Lung (tissue), 12 donors: ENCODE results near the gene LENG8. TPM values are rescaled to one million over a fixed set of nuclear protein-coding genes. Genes with fewer than 3 reads are reported as not detected.

ENCODE experiments used
- ATAC-seq: fragments of 200-7000 bp; cut with Tn5 transposase; one replicate; pipeline ENCODE4 v1.9.1; 2020; ENCODE audit warnings: moderate number of reproducible peaks; ENCODE audit not compliant: insufficient read depth, low FRiP score
- DNase-seq, 3 donors: peaks; one replicate each; pipeline ENCODE4 v3.0.0-alpha.2; 2013 to 2017
- H3K27ac ChIP-seq, 2 donors: one replicate each; pipeline ENCODE4 v1.5.1; 2013; ENCODE audit warnings: mild to moderate bottlenecking in 2 of 2, moderate library complexity in 2 of 2, control low read depth in 1 of 2, inconsistent platforms in 1 of 2, low read depth in 1 of 2, low read length in 1 of 2
- H3K27me3 ChIP-seq, 3 donors: one replicate each; pipeline ENCODE4 v1.5.1; 2013; ENCODE audit warnings: low read length in 2 of 3; ENCODE audit not compliant: control insufficient read depth in 3 of 3, insufficient read depth in 3 of 3
- H3K36me3 ChIP-seq, 4 donors: one replicate each; pipeline ENCODE4 v1.5.1; 2013; ENCODE audit warnings: low read length in 4 of 4, mild to moderate bottlenecking in 1 of 4, moderate library complexity in 1 of 4; ENCODE audit not compliant: control insufficient read depth in 4 of 4, insufficient read depth in 4 of 4
- H3K4me1 ChIP-seq, 5 donors: one replicate each; pipeline ENCODE4 v1.5.1; 2013; ENCODE audit warnings: low read length in 5 of 5, mild to moderate bottlenecking in 2 of 5, moderate library complexity in 1 of 5; ENCODE audit not compliant: control insufficient read depth in 5 of 5, insufficient read depth in 5 of 5
- H3K4me3 ChIP-seq: one replicate; pipeline ENCODE4 v1.5.1; 2013; ENCODE audit warnings: mild to moderate bottlenecking, control low read depth, moderate library complexity
- H3K9ac ChIP-seq, 2 donors: one replicate each; pipeline ENCODE4 v1.5.1; 2013; ENCODE audit warnings: low read length in 2 of 2, control low read depth in 1 of 2; ENCODE audit not compliant: insufficient read depth in 1 of 2
- H3K9me3 ChIP-seq, 4 donors: one replicate each; pipeline ENCODE4 v1.5.1; 2013; ENCODE audit warnings: low read length in 3 of 4, mild to moderate bottlenecking in 1 of 4, moderate library complexity in 1 of 4; ENCODE audit not compliant: control insufficient read depth in 4 of 4, insufficient read depth in 3 of 4
- WGBS, 2 donors: extraction: QIAGEN DNeasy Blood & Tissue Kit; methylation state at CpG; one replicate each; pipeline ENCODE4 v1.1.7; 2013; 5-methylcytosine and 5-hydroxymethylcytosine counted together
- polyA plus RNA-seq, 2 donors: library from polyadenylated mRNA; stranded (reverse); fragments of 200-250 nt; gene quantifications; one replicate each; pipeline ENCODE4 v1.2.1, GENCODE V29; 2013
- total RNA-seq, 2 donors: library from RNA; depleted of rRNA in 1 of 2; stranded (reverse); fragments of >200 nt in 1 of 2; gene quantifications; one replicate each; pipeline ENCODE4 v1.2.1, GENCODE V29; 2014 to 2021
- TF ChIP-seq, protein P1 (sequence below): IDR thresholded peaks from 2 replicates; pipeline ENCODE4 v1.5.1; 2012; ENCODE audit warnings: mild to moderate bottlenecking; ENCODE audit errors: control extremely low read depth, extremely low read depth
- donor health status: control.
- donor health status: control.
- donor health status: Bipolar disorder and iron deficiency.
- donor health status: healthy.
- donor health status: DM: yes; HTN: yes; CAD: no.

Gene LENG8
- total and polyA plus RNA-seq, 4 donors, result 75.1 to 199 (median 113) TPM

- Histone ChIP-seq H3K9ac (no peak overlapping the region), H3K36me3 (no peaks in the 10 kb centered on the region), H3K9me3 (no peaks in the 10 kb centered on the region), H3K27me3 (peaks cover 0 to 2% (median 0%) of the 10 kb centered on the region in 3 donors), H3K4me3 (no peak overlapping the region), H3K27ac (no peak overlapping the region), H3K4me1 (no peaks in the 10 kb centered on the region)
- TF ChIP-seq, protein P1, sequence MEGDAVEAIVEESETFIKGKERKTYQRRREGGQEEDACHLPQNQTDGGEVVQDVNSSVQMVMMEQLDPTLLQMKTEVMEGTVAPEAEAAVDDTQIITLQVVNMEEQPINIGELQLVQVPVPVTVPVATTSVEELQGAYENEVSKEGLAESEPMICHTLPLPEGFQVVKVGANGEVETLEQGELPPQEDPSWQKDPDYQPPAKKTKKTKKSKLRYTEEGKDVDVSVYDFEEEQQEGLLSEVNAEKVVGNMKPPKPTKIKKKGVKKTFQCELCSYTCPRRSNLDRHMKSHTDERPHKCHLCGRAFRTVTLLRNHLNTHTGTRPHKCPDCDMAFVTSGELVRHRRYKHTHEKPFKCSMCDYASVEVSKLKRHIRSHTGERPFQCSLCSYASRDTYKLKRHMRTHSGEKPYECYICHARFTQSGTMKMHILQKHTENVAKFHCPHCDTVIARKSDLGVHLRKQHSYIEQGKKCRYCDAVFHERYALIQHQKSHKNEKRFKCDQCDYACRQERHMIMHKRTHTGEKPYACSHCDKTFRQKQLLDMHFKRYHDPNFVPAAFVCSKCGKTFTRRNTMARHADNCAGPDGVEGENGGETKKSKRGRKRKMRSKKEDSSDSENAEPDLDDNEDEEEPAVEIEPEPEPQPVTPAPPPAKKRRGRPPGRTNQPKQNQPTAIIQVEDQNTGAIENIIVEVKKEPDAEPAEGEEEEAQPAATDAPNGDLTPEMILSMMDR, result no peak
- DNase-seq (no peak), ATAC-seq (no peak)
These were observed 43.4 kb upstream of the LENG8 start for GRCh38 chr19:54405628-54406027.

DNA sequence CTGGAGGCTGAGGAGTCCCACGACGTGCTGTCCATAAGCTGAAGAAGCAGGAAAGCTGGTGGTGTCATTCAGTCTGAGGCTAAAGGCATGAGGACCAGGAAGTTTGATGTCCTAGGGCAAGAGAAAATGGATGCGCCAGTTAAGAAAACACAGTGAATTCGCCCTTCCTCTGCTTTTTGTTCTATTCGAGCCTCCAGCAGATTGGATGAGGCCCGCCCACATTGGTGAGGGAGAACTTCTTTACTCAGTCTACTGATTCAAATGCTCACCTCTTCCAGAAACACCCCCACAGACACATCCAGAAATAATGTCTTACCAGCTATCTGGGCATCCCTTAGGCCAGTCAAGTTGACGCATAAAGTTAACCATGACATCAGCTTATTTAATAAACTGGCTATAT, 41.2 kb upstream of the LENG8 start:
- TF ChIP-seq, protein P1, result no peak
- no peak for DNase-seq
- Histone ChIP-seq H3K4me3 (no peak overlapping the region), H3K36me3 (no peaks in the 10 kb centered on the region), H3K9me3 (no peaks in the 10 kb centered on the region), H3K27me3 (peaks cover 0 to 2% (median 0%) of the 10 kb centered on the region in 3 donors), H3K27ac (no peak overlapping the region), H3K9ac (no peak overlapping the region), H3K4me1 (no peaks in the 10 kb centered on the region)
- ATAC-seq, result no peak
- 92 to 93% methylated on average over 7 of the region's 7 CpGs for WGBS, 2 donors

- DNase-seq, result no peak
- H3K4me3 ChIP-seq, result no peak overlapping the region
- H3K9ac ChIP-seq, result no peak overlapping the region
- 71 to 83% methylated on average over 9 of the region's 9 CpGs for WGBS, 2 donors
- no peak for ATAC-seq
- no peaks in the 10 kb centered on the region for H3K4me1 ChIP-seq
- H3K27me3 ChIP-seq, result peaks cover 0 to 2% (median 0%) of the 10 kb centered on the region in 3 donors
- no peak overlapping the region for H3K27ac ChIP-seq
- H3K36me3 ChIP-seq, result no peaks in the 10 kb centered on the region
- no peaks in the 10 kb centered on the region for H3K9me3 ChIP-seq
- TF ChIP-seq, protein P1, result no peak
These were observed 40.5 kb upstream of the LENG8 start for GRCh38 chr19:54408456-54409026.

DNA sequence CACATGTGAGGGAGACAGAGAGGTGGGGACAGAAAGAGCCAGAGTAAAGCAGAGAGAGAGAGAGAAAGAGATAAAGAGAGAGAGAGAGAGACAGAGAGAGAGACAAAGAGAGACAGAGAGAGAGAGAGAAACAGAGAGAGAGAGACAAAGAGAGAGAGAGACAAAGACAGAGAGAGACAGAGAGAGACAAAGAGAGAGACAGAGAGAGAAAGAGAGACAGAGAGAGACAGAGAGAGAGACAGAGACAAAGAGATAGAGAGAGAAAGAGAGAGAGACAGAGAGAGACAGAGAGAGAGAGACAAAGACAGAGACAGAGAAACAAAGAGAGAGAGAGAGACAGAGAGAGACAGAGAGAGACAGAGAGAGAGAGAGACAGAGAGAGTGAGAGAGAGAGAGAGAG, 38.0 kb upstream of the LENG8 start:
- no peak for ATAC-seq
- Histone ChIP-seq H3K27me3 (peaks cover 4 to 18% (median 14%) of the 10 kb centered on the region in 3 donors), H3K4me3 (no peak overlapping the region), H3K9me3 (peaks cover 0 to 3% (median 0%) of the 10 kb centered on the region in 4 donors), H3K27ac (no peak overlapping the region), H3K4me1 (peaks cover 0 to 1% (median 0%) of the 10 kb centered on the region in 5 donors), H3K9ac (no peak overlapping the region), H3K36me3 (no peaks in the 10 kb centered on the region)
- no peak for DNase-seq
- TF ChIP-seq, protein P1, result no peak
